ENCODE results near the gene STOX2. TPM values are rescaled to one million over a fixed set of nuclear protein-coding genes. Genes with fewer than 3 reads are reported as not detected.

The STOX2 gene
- total RNA-seq, 1 donor, result 0.36 TPM

- H3K36me3 ChIP-seq (ENCODE audit: insufficient read depth, low read length), result no peaks in the 10 kb centered on the region
- H2AFZ ChIP-seq (ENCODE audit: low read length), result no peak overlapping the region
- H3K4me2 ChIP-seq (ENCODE audit: insufficient read depth, low read length), result no peak overlapping the region
- H3K27me3 ChIP-seq (ENCODE audit: insufficient read depth, low read length), result no peaks in the 10 kb centered on the region
- H4K20me1 ChIP-seq (ENCODE audit: insufficient read depth, low read length), result no peaks in the 10 kb centered on the region
- no peaks in the 10 kb centered on the region for H3K4me1 ChIP-seq (ENCODE audit: insufficient read depth, low read length)
- no peak for DNase-seq (ENCODE audit: insufficient read length, low spot score, missing footprints)
- H3K79me2 ChIP-seq (ENCODE audit: insufficient read depth, low read length), result no peaks in the 10 kb centered on the region
- H3K4me3 ChIP-seq (ENCODE audit: insufficient read depth, low read length), result no peak overlapping the region
- H3K27ac ChIP-seq (ENCODE audit: low read depth, low read length), result no peak overlapping the region
- no peak for TF ChIP-seq CTCF (IDR thresholded peaks at IDR 0.05; ENCODE audit: extremely low read depth, low read depth, low read length)
- no peaks in the 10 kb centered on the region for H3K9me3 ChIP-seq (ENCODE audit: low read depth, low read length)
Measured at GRCh38 chr4:184059099-184059498, 154.0 kb downstream of the STOX2 start.

GRCh38 chr4:184061582-184061981, 156.5 kb downstream of the STOX2 start:
- no peak for DNase-seq (ENCODE audit: insufficient read length, low spot score, missing footprints)
- no peak overlapping the region for H2AFZ ChIP-seq (ENCODE audit: low read length)
- no peaks in the 10 kb centered on the region for H3K4me1 ChIP-seq (ENCODE audit: insufficient read depth, low read length)
- no peaks in the 10 kb centered on the region for H4K20me1 ChIP-seq (ENCODE audit: insufficient read depth, low read length)
- no peaks in the 10 kb centered on the region for H3K27me3 ChIP-seq (ENCODE audit: insufficient read depth, low read length)
- no peak overlapping the region for H3K4me3 ChIP-seq (ENCODE audit: insufficient read depth, low read length)
- TF ChIP-seq CTCF (IDR thresholded peaks at IDR 0.05; ENCODE audit: extremely low read depth, low read depth, low read length), result no peak
- H3K36me3 ChIP-seq (ENCODE audit: insufficient read depth, low read length), result no peaks in the 10 kb centered on the region
- no peaks in the 10 kb centered on the region for H3K79me2 ChIP-seq (ENCODE audit: insufficient read depth, low read length)
- H3K4me2 ChIP-seq (ENCODE audit: insufficient read depth, low read length), result no peak overlapping the region
- no peak overlapping the region for H3K27ac ChIP-seq (ENCODE audit: low read depth, low read length)
- no peaks in the 10 kb centered on the region for H3K9me3 ChIP-seq (ENCODE audit: low read depth, low read length)

GRCh38 chr4:184062769-184063168, 157.7 kb downstream of the STOX2 start:
- no peaks in the 10 kb centered on the region for H3K27me3 ChIP-seq (ENCODE audit: insufficient read depth, low read length)
- H3K79me2 ChIP-seq (ENCODE audit: insufficient read depth, low read length), result no peaks in the 10 kb centered on the region
- DNase-seq (ENCODE audit: insufficient read length, low spot score, missing footprints), result no peak

GRCh38 chr4:184064877-184065276, 159.8 kb downstream of the STOX2 start:
- Histone ChIP-seq H3K4me3 (ENCODE audit: insufficient read depth, low read length) (no peak overlapping the region), H3K9me3 (ENCODE audit: low read depth, low read length) (no peaks in the 10 kb centered on the region), H3K4me2 (ENCODE audit: insufficient read depth, low read length) (no peak overlapping the region), H3K27me3 (ENCODE audit: insufficient read depth, low read length) (no peaks in the 10 kb centered on the region), H3K4me1 (ENCODE audit: insufficient read depth, low read length) (no peaks in the 10 kb centered on the region), H2AFZ (ENCODE audit: low read length) (no peak overlapping the region), H3K27ac (ENCODE audit: low read depth, low read length) (no peak overlapping the region), H3K79me2 (ENCODE audit: insufficient read depth, low read length) (no peaks in the 10 kb centered on the region), H3K36me3 (ENCODE audit: insufficient read depth, low read length) (no peaks in the 10 kb centered on the region), H4K20me1 (ENCODE audit: insufficient read depth, low read length) (no peaks in the 10 kb centered on the region)
- DNase-seq (ENCODE audit: insufficient read length, low spot score, missing footprints), result no peak
- TF ChIP-seq CTCF (IDR thresholded peaks at IDR 0.05; ENCODE audit: extremely low read depth, low read depth, low read length), result no peak

More at GRCh38 chr4:184062769-184063168, 157.7 kb downstream of the STOX2 start:
- TF ChIP-seq CTCF (IDR thresholded peaks at IDR 0.05; ENCODE audit: extremely low read depth, low read depth, low read length), result no peak
- Histone ChIP-seq H3K36me3 (ENCODE audit: insufficient read depth, low read length) (no peaks in the 10 kb centered on the region), H4K20me1 (ENCODE audit: insufficient read depth, low read length) (no peaks in the 10 kb centered on the region), H3K4me2 (ENCODE audit: insufficient read depth, low read length) (no peak overlapping the region), H3K4me3 (ENCODE audit: insufficient read depth, low read length) (no peak overlapping the region), H3K9me3 (ENCODE audit: low read depth, low read length) (no peaks in the 10 kb centered on the region), H3K4me1 (ENCODE audit: insufficient read depth, low read length) (no peaks in the 10 kb centered on the region), H2AFZ (ENCODE audit: low read length) (no peak overlapping the region), H3K27ac (ENCODE audit: low read depth, low read length) (no peak overlapping the region)

Measured in osteoblast (primary cell).